GM18502 (cell line): Measurements from ENCODE around the gene MGLL.
"Not testable (repeated sequence)": the region's sequence is repeated elsewhere in the genome, so short reads cannot be mapped to it uniquely, and the experiment has no call there.

Experiments used
- ATAC-seq: cut with Tn5 transposase; IDR thresholded peaks from one replicate; pipeline ENCODE4 v1.9.1; 2021; ENCODE audit warnings: mild to moderate bottlenecking; ENCODE audit not compliant: unreplicated experiment, poor library complexity

MGLL gene

GRCh38 chr3:127714866-127715265, 107.4 kb downstream of the MGLL start:
- ATAC-seq = no peak

- no peak for ATAC-seq
Observed at GRCh38 chr3:127714125-127714571, 108.2 kb downstream of the MGLL start.

- ATAC-seq = no peak
Observed at GRCh38 chr3:127712881-127713771, 109.2 kb downstream of the MGLL start.

GRCh38 chr3:127712461-127712860, 109.9 kb downstream of the MGLL start:
- no peak for ATAC-seq

GRCh38 chr3:127711896-127712295, 110.4 kb downstream of the MGLL start:
- ATAC-seq = no peak

- no peak for ATAC-seq
Observed at GRCh38 chr3:127711021-127711695, 111.2 kb downstream of the MGLL start.

- no peak for ATAC-seq
Observed at GRCh38 chr3:127710155-127710941, 112.0 kb downstream of the MGLL start.

- no peak for ATAC-seq
Observed at GRCh38 chr3:127709320-127710060, 112.8 kb downstream of the MGLL start.

- ATAC-seq = no peak
Observed at GRCh38 chr3:127708837-127709236, 113.5 kb downstream of the MGLL start.

GRCh38 chr3:127707851-127708411, 114.4 kb downstream of the MGLL start:
- ATAC-seq = no peak

- no peak for ATAC-seq
Observed at GRCh38 chr3:127706785-127707351, 115.4 kb downstream of the MGLL start.

- ATAC-seq = no peak
Observed at GRCh38 chr3:127706312-127706711, 116.0 kb downstream of the MGLL start.

- not testable (repeated sequence) for ATAC-seq
Observed at GRCh38 chr3:127704840-127705239, 117.5 kb downstream of the MGLL start.

GRCh38 chr3:127702151-127702578, 120.2 kb downstream of the MGLL start:
- ATAC-seq = no peak

GRCh38 chr3:127701280-127701911, 120.9 kb downstream of the MGLL start:
- ATAC-seq = no peak

GRCh38 chr3:127700406-127700805, 121.9 kb downstream of the MGLL start:
- no peak for ATAC-seq

GRCh38 chr3:127699416-127700300, 122.7 kb downstream of the MGLL start:
- no peak for ATAC-seq
